Measurements from ENCODE around the gene SMIM10. TPM values are rescaled to one million over a fixed set of nuclear protein-coding genes. Genes with fewer than 3 reads are reported as not detected.
"Not testable (repeated sequence)": the region's sequence is repeated elsewhere in the genome, so short reads cannot be mapped to it uniquely, and the experiment has no call there.

Gene SMIM10
- total RNA-seq, 1 donor from 2014 or later, result 2.1 TPM

GRCh38 chrX:135009057-135009610 is 18.3 kb downstream of the SMIM10 start:
- Histone ChIP-seq H3K4me1 (ENCODE audit: control insufficient read depth in 3 of 3, insufficient read depth in 3 of 3, low read length in 3 of 3) (peaks cover 2 to 6% (median 4%) of the 10 kb centered on the region in 3 donors), H3K9me3 (ENCODE audit: control insufficient read depth in 3 of 3, low read length in 3 of 3) (no peaks in the 10 kb centered on the region), H3K27me3 (ENCODE audit: control insufficient read depth in 3 of 3, insufficient read depth in 3 of 3, low read length in 3 of 3) (peaks cover 0 to 2% (median 0%) of the 10 kb centered on the region in 3 donors), H3K4me3 (ENCODE audit: low read length in 3 of 3) (no peak overlapping the region), H3K36me3 (ENCODE audit: control insufficient read depth in 3 of 3, insufficient read depth in 3 of 3, low read length in 3 of 3) (no peaks in the 10 kb centered on the region), H3K27ac (ENCODE audit: low read depth, low read length) (no peak overlapping the region), H3K9ac (ENCODE audit: low read depth in 1 of 3, low read length in 3 of 3) (no peak overlapping the region)

GRCh38 chrX:135009838-135010237 is 19.0 kb downstream of the SMIM10 start:
- Histone ChIP-seq H3K4me1 (ENCODE audit: control insufficient read depth in 3 of 3, insufficient read depth in 3 of 3, low read length in 3 of 3) (peaks cover 0 to 2% (median 0%) of the 10 kb centered on the region in 3 donors), H3K9ac (ENCODE audit: low read depth in 1 of 3, low read length in 3 of 3) (no peak overlapping the region), H3K27ac (ENCODE audit: low read depth, low read length) (no peak overlapping the region), H3K9me3 (ENCODE audit: control insufficient read depth in 3 of 3, low read length in 3 of 3) (no peaks in the 10 kb centered on the region), H3K36me3 (ENCODE audit: control insufficient read depth in 3 of 3, insufficient read depth in 3 of 3, low read length in 3 of 3) (no peaks in the 10 kb centered on the region), H3K4me3 (ENCODE audit: low read length in 3 of 3) (no peak overlapping the region), H3K27me3 (ENCODE audit: control insufficient read depth in 3 of 3, insufficient read depth in 3 of 3, low read length in 3 of 3) (peaks cover 0 to 2% (median 0%) of the 10 kb centered on the region in 3 donors)

GRCh38 chrX:135010921-135011320 is 20.1 kb downstream of the SMIM10 start:
- Histone ChIP-seq H3K4me3 (ENCODE audit: low read length in 3 of 3) (no peak overlapping the region), H3K27me3 (ENCODE audit: control insufficient read depth in 3 of 3, insufficient read depth in 3 of 3, low read length in 3 of 3) (peaks cover 0 to 2% (median 0%) of the 10 kb centered on the region in 3 donors), H3K36me3 (ENCODE audit: control insufficient read depth in 3 of 3, insufficient read depth in 3 of 3, low read length in 3 of 3) (no peaks in the 10 kb centered on the region), H3K4me1 (ENCODE audit: control insufficient read depth in 3 of 3, insufficient read depth in 3 of 3, low read length in 3 of 3) (peaks cover 0 to 2% (median 0%) of the 10 kb centered on the region in 3 donors), H3K9me3 (ENCODE audit: control insufficient read depth in 3 of 3, low read length in 3 of 3) (no peaks in the 10 kb centered on the region), H3K27ac (ENCODE audit: low read depth, low read length) (no peak overlapping the region), H3K9ac (ENCODE audit: low read depth in 1 of 3, low read length in 3 of 3) (no peak overlapping the region)

- no peak overlapping the region for H3K9ac ChIP-seq (ENCODE audit: low read depth in 1 of 3, low read length in 3 of 3)
- no peaks in the 10 kb centered on the region for H3K9me3 ChIP-seq (ENCODE audit: control insufficient read depth in 3 of 3, low read length in 3 of 3)
- no peak overlapping the region for H3K4me3 ChIP-seq (ENCODE audit: low read length in 3 of 3)
- no peak overlapping the region for H3K27ac ChIP-seq (ENCODE audit: low read depth, low read length)
- peaks cover 6 to 9% (median 7%) of the 10 kb centered on the region in 3 donors for H3K4me1 ChIP-seq (ENCODE audit: control insufficient read depth in 3 of 3, insufficient read depth in 3 of 3, low read length in 3 of 3)
- H3K36me3 ChIP-seq (ENCODE audit: control insufficient read depth in 3 of 3, insufficient read depth in 3 of 3, low read length in 3 of 3), result no peaks in the 10 kb centered on the region
- H3K27me3 ChIP-seq (ENCODE audit: control insufficient read depth in 3 of 3, insufficient read depth in 3 of 3, low read length in 3 of 3), result peaks cover 0 to 2% (median 0%) of the 10 kb centered on the region in 3 donors
Observed at GRCh38 chrX:135015523-135016245, 24.9 kb downstream of the SMIM10 start.

- not testable (repeated sequence) for H3K36me3 ChIP-seq (ENCODE audit: control insufficient read depth in 3 of 3, insufficient read depth in 3 of 3, low read length in 3 of 3); H3K27me3 ChIP-seq (ENCODE audit: control insufficient read depth in 3 of 3, insufficient read depth in 3 of 3, low read length in 3 of 3); H3K4me3 ChIP-seq (ENCODE audit: low read length in 3 of 3); H3K9ac ChIP-seq (ENCODE audit: low read depth in 1 of 3, low read length in 3 of 3); H3K9me3 ChIP-seq (ENCODE audit: control insufficient read depth in 3 of 3, low read length in 3 of 3); H3K27ac ChIP-seq (ENCODE audit: low read depth, low read length)
- H3K4me1 ChIP-seq (ENCODE audit: control insufficient read depth in 3 of 3, insufficient read depth in 3 of 3, low read length in 3 of 3), result peaks cover 6 to 15% (median 10%) of the 10 kb centered on the region in 3 donors
Observed at GRCh38 chrX:135019890-135020289, 29.1 kb downstream of the SMIM10 start.

GRCh38 chrX:135023791-135024190 is 33.0 kb downstream of the SMIM10 start:
- not testable (repeated sequence) for H3K9me3 ChIP-seq (ENCODE audit: control insufficient read depth in 3 of 3, low read length in 3 of 3); H3K27me3 ChIP-seq (ENCODE audit: control insufficient read depth in 3 of 3, insufficient read depth in 3 of 3, low read length in 3 of 3); H3K4me3 ChIP-seq (ENCODE audit: low read length in 3 of 3); H3K27ac ChIP-seq (ENCODE audit: low read depth, low read length); H3K36me3 ChIP-seq (ENCODE audit: control insufficient read depth in 3 of 3, insufficient read depth in 3 of 3, low read length in 3 of 3); H3K9ac ChIP-seq (ENCODE audit: low read depth in 1 of 3, low read length in 3 of 3)
- H3K4me1 ChIP-seq (ENCODE audit: control insufficient read depth in 3 of 3, insufficient read depth in 3 of 3, low read length in 3 of 3), result peaks cover 0 to 11% (median 4%) of the 10 kb centered on the region in 3 donors

GRCh38 chrX:135024526-135024925 is 33.7 kb downstream of the SMIM10 start:
- H3K4me3 ChIP-seq (ENCODE audit: low read length in 3 of 3), result no peak overlapping the region

GRCh38 chrX:135030207-135030963 is 39.6 kb downstream of the SMIM10 start:
- not testable (repeated sequence) for H3K27ac ChIP-seq (ENCODE audit: low read depth, low read length); H3K4me3 ChIP-seq (ENCODE audit: low read length in 3 of 3); H3K27me3 ChIP-seq (ENCODE audit: control insufficient read depth in 3 of 3, insufficient read depth in 3 of 3, low read length in 3 of 3); H3K9ac ChIP-seq (ENCODE audit: low read depth in 1 of 3, low read length in 3 of 3); H3K9me3 ChIP-seq (ENCODE audit: control insufficient read depth in 3 of 3, low read length in 3 of 3)
- Histone ChIP-seq H3K4me1 (ENCODE audit: control insufficient read depth in 3 of 3, insufficient read depth in 3 of 3, low read length in 3 of 3) (peaks cover 3 to 10% (median 9%) of the 10 kb centered on the region in 3 donors), H3K36me3 (ENCODE audit: control insufficient read depth in 3 of 3, insufficient read depth in 3 of 3, low read length in 3 of 3) (peaks cover 5 to 13% (median 6%) of the 10 kb centered on the region in 3 donors)

More at GRCh38 chrX:135024526-135024925, 33.7 kb downstream of the SMIM10 start:
- no peak overlapping the region for H3K27ac ChIP-seq (ENCODE audit: low read depth, low read length)
- no peaks in the 10 kb centered on the region for H3K9me3 ChIP-seq (ENCODE audit: control insufficient read depth in 3 of 3, low read length in 3 of 3)
- no peak overlapping the region for H3K9ac ChIP-seq (ENCODE audit: low read depth in 1 of 3, low read length in 3 of 3)
- no peaks in the 10 kb centered on the region for H3K27me3 ChIP-seq (ENCODE audit: control insufficient read depth in 3 of 3, insufficient read depth in 3 of 3, low read length in 3 of 3)
- peaks cover 0 to 11% (median 4%) of the 10 kb centered on the region in 3 donors for H3K4me1 ChIP-seq (ENCODE audit: control insufficient read depth in 3 of 3, insufficient read depth in 3 of 3, low read length in 3 of 3)
- H3K36me3 ChIP-seq (ENCODE audit: control insufficient read depth in 3 of 3, insufficient read depth in 3 of 3, low read length in 3 of 3), result no peaks in the 10 kb centered on the region

GRCh38 chrX:135041149-135042123 is 50.6 kb downstream of the SMIM10 start:
- H3K4me1 ChIP-seq (ENCODE audit: control insufficient read depth in 3 of 3, insufficient read depth in 3 of 3, low read length in 3 of 3); H3K4me3 ChIP-seq (ENCODE audit: low read length in 3 of 3); H3K9ac ChIP-seq (ENCODE audit: low read depth in 1 of 3, low read length in 3 of 3): not testable (repeated sequence)

More at GRCh38 chrX:135041149-135042123, 50.6 kb downstream of the SMIM10 start:
- H3K27me3 ChIP-seq (ENCODE audit: control insufficient read depth in 3 of 3, insufficient read depth in 3 of 3, low read length in 3 of 3); H3K27ac ChIP-seq (ENCODE audit: low read depth, low read length); H3K9me3 ChIP-seq (ENCODE audit: control insufficient read depth in 3 of 3, low read length in 3 of 3); H3K36me3 ChIP-seq (ENCODE audit: control insufficient read depth in 3 of 3, insufficient read depth in 3 of 3, low read length in 3 of 3): not testable (repeated sequence)

All from skeletal muscle tissue (tissue), 4 donors.